Measurements from ENCODE around the gene TMEM238L. TPM values are rescaled to one million over a fixed set of nuclear protein-coding genes. Genes with fewer than 3 reads are reported as not detected.

TMEM238L gene
- total and polyA plus RNA-seq, 2 of the 4 experiments (the other 2 are of a cell fraction): not detected

DNA sequence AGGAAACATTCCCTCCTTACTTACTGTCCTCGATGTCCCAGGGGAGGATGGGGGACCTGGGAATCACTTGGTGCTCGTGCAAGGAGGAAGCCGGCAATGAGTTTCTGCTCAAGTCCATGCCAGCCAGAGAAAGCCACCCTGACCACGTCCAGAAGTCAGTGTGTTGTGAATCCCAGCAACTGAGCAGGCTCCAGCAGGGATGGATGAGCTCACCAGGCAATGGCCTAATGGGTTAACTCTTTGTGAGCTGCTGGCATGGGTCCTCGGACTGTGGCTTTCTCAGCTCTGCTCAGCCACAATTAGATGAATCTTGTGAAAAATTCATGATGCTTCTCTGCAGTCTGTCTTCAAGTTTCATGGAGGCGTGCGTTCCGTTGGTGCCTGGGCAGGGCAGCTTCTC, 34.0 kb upstream of the TMEM238L start, which contains the start of gene PIRT:
TSS of gene PIRT (minus strand) at position 167 of the 400 bp plus-strand sequence. CDS start 12,442 bp downstream, outside the sequence.
- H3K4me2 ChIP-seq (ENCODE audit: low read depth, low read length): no peak within 1 kb of the TSS
- BruUV-seq (replicated peaks): no TSS peak
- H4K5ac ChIP-seq (ENCODE audit: low read depth, low read length): no peak within 1 kb of the TSS
- no peak within 1 kb of the TSS for H3K56ac ChIP-seq (ENCODE audit: extremely low read depth, insufficient read depth, low read length)
- H2BK20ac ChIP-seq (ENCODE audit: low read depth, low read length): no peak within 1 kb of the TSS
- H4K91ac ChIP-seq (ENCODE audit: insufficient read depth, low read depth, low read length): no peak within 1 kb of the TSS
- no peak within 1 kb of the TSS for H4K8ac ChIP-seq (ENCODE audit: low read depth in 2 of 2, low read length in 2 of 2)
- DNase-seq (no peak), ATAC-seq (ENCODE audit: low read depth) (no peak)
- no peak within 1 kb of the TSS for H3K4ac ChIP-seq (ENCODE audit: low read depth, low read length)
- no peak within 1 kb of the TSS for H3K18ac ChIP-seq (ENCODE audit: low read depth, low read length)
- TF ChIP-seq NFE2L2 (IDR thresholded peaks at IDR 0.05; ENCODE audit: low read depth, low read length): no peak
- no peak for TF ChIP-seq MAFK (IDR thresholded peaks at IDR 0.05; ENCODE audit: low read depth, low read length)
- no peak for TF ChIP-seq MXI1 (IDR thresholded peaks at IDR 0.05; ENCODE audit: borderline replicate concordance, low read depth, low read length)
- TF ChIP-seq, protein P1, sequence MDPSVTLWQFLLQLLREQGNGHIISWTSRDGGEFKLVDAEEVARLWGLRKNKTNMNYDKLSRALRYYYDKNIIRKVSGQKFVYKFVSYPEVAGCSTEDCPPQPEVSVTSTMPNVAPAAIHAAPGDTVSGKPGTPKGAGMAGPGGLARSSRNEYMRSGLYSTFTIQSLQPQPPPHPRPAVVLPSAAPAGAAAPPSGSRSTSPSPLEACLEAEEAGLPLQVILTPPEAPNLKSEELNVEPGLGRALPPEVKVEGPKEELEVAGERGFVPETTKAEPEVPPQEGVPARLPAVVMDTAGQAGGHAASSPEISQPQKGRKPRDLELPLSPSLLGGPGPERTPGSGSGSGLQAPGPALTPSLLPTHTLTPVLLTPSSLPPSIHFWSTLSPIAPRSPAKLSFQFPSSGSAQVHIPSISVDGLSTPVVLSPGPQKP (IDR thresholded peaks at IDR 0.05; ENCODE audit: borderline replicate concordance, low read depth, low read length): no peak
- no peak for TF ChIP-seq POLR2A (IDR thresholded peaks at IDR 0.05; ENCODE audit: low read depth, low read length)
- no peak for TF ChIP-seq MAZ (IDR thresholded peaks at IDR 0.05; ENCODE audit: borderline replicate concordance, low read depth, low read length)
- H2AK5ac ChIP-seq (ENCODE audit: low read depth, low read length): no peak within 1 kb of the TSS
- no peaks in the 10 kb centered on the region for H3K9me1 ChIP-seq (ENCODE audit: insufficient read depth, low read length)
- no peak within 1 kb of the TSS for H2BK5ac ChIP-seq (ENCODE audit: low read depth, low read length, poor library complexity, severe bottlenecking)
- no peak within 1 kb of the TSS for H2AFZ ChIP-seq (replicated peaks; ENCODE audit: low read length, poor library complexity)
- dilution Hi-C loops (cut with HindIII; ENCODE audit: low sequenced_read_pairs, unreplicated experiment): no loop called here
- no peak within 1 kb of the TSS for H3K9ac ChIP-seq (ENCODE audit: low read depth, low read length)
- H3K27ac ChIP-seq (ENCODE audit: insufficient read depth, low read length): no peak within 1 kb of the TSS
- H2AK9ac ChIP-seq (replicated peaks; ENCODE audit: low read depth, low read length, poor library complexity): no peak within 1 kb of the TSS
- H2BK120ac ChIP-seq (ENCODE audit: low read depth, low read length): no peak within 1 kb of the TSS
- no peak within 1 kb of the TSS for H3K23ac ChIP-seq (ENCODE audit: low read depth, low read length)
- no peaks in the 10 kb centered on the region for H3K9me3 ChIP-seq (ENCODE audit: control insufficient read depth, insufficient read depth, low read length)
- ChIA-PET POLR2A (ENCODE audit: unreplicated experiment) (no interaction called here), CTCF (no interaction called here)
- in situ Hi-C loops (cut with MboI; ENCODE audit: low sequenced_read_pairs): no loop called here
- no peaks in the 10 kb centered on the region for H3K27me3 ChIP-seq (ENCODE audit: control insufficient read depth, insufficient read depth, low read length)
- no peak within 1 kb of the TSS for H2BK15ac ChIP-seq (ENCODE audit: low read depth, low read length)
- H3K79me1 ChIP-seq (ENCODE audit: low read depth in 1 of 2, low read length in 2 of 2): no peaks in the 10 kb centered on the region
- intact Hi-C loops (cut with micrococcal nuclease): no loop called here
- H3K4me3 ChIP-seq (ENCODE audit: insufficient read depth, low read depth, low read length): no peak within 1 kb of the TSS
- H4K20me1 ChIP-seq (ENCODE audit: insufficient read depth, low read length): no peaks in the 10 kb centered on the region
- H3K14ac ChIP-seq (replicated peaks; ENCODE audit: low read depth, low read length): no peak within 1 kb of the TSS
- H3K4me1 ChIP-seq (ENCODE audit: control insufficient read depth, insufficient read depth, low read length): no peaks in the 10 kb centered on the region
- H3K36me3 ChIP-seq (ENCODE audit: control insufficient read depth, insufficient read depth, low read length): no peaks in the 10 kb centered on the region
- WGBS, 2 experiments (ENCODE audit: extremely low coverage in 2 of 2, insufficient read length in 1 of 2): 0% methylated on average over 1 of the region's 8 CpGs; no CpG with 5 or more reads in 1 of the 2 experiments

Data from IMR-90 (cell line).